ENCODE measurements around the gene HMGCL. TPM values are rescaled to one million over a fixed set of nuclear protein-coding genes. Genes with fewer than 3 reads are reported as not detected.
A peak's percentile ranks its signal among the peaks of the same experiment; 100 is the strongest.

HMGCL gene
- total and polyA plus RNA-seq, 2 of the 13 experiments (the other 11 are each of a cell fraction or from before 2014, with no cell fraction given): 21.3 to 41.4 TPM

- H3K27ac ChIP-seq (ENCODE audit: extremely low read length, insufficient read depth, low read length): no peak overlapping the region
- 59% methylated on average over 3 of the region's 3 CpGs for WGBS (ENCODE audit: low lambda C conversion rate)
Measured at GRCh38 chr1:23779826-23780371, 45.3 kb downstream of the HMGCL start.

More at GRCh38 chr1:23779826-23780371, 45.3 kb downstream of the HMGCL start:
- no peak for DNase-seq (ENCODE audit: low spot score)
- Histone ChIP-seq H4K20me1 (ENCODE audit: insufficient read depth, low read length) (no peaks in the 10 kb centered on the region; the same call in none of the 2 replicates), H3K4me1 (ENCODE audit: insufficient read depth, low read length) (peaks cover 43% of the 10 kb centered on the region), H3K79me2 (ENCODE audit: insufficient read depth, low read length) (peaks cover 50% of the 10 kb centered on the region), H3K4me2 (ENCODE audit: low read depth, low read length) (peak overlapping the region; percentile 81), H3K9me3 (ENCODE audit: low read length) (no peaks in the 10 kb centered on the region), H3K27me3 (ENCODE audit: control insufficient read depth in 1 of 2, insufficient read depth in 2 of 2, low read length in 2 of 2) (no peaks in the 10 kb centered on the region; a peak in 1 of 5 replicates), H3K4me3 (replicated peaks in 1 of 3; ENCODE audit: insufficient read depth in 1 of 3, low read depth in 2 of 3, low read length in 3 of 3) (peak overlapping the region in 2 of 3 experiments; percentile 82 to 85; a peak in 3 of 6 replicates), H3K36me3 (replicated peaks in 1 of 2; ENCODE audit: control insufficient read depth in 1 of 2, insufficient read depth in 2 of 2, low read length in 2 of 2) (peaks cover 0 to 19% of the 10 kb centered on the region in 2 experiments; a peak in 3 of 5 replicates), H3K9ac (ENCODE audit: insufficient read depth, low read depth, low read length) (peak overlapping the region; percentile 94; the same call in 1 of the 2 replicates), H2AFZ (ENCODE audit: low read length) (no peak overlapping the region)
- BruUV-seq (replicated peaks): no TSS peak
- intact Hi-C loops (cut with micrococcal nuclease; ENCODE audit: unreplicated experiment): loop anchor here (10.0 kb wide), 1 partner anchor 85 kb away; the partner anchor contains the start of gene FUCA1
- no peak for ATAC-seq
- TF ChIP-seq MAFF (IDR thresholded peaks at IDR 0.05; ENCODE audit: low read depth, low read length) (peak; percentile 97), KLF11 (CRISPR knock-in tag; IDR thresholded peaks at IDR 0.05) (no peak), CEBPZ (IDR thresholded peaks at IDR 0.05; ENCODE audit: low read length) (no peak), NFE2L2 (IDR thresholded peaks at IDR 0.05; ENCODE audit: low read length) (peak; percentile 69), MAFK (conservative IDR thresholded peaks at IDR 0.05 in 1 of 2, IDR thresholded peaks at IDR 0.05 in 1 of 2; ENCODE audit: low read length in 2 of 2) (peak; percentile 98), FOSL2 (CRISPR knock-in tag; IDR thresholded peaks at IDR 0.05) (peak; percentile 75), NFE2 (CRISPR knock-in tag; IDR thresholded peaks at IDR 0.05) (no peak), ARHGAP35 (CRISPR knock-in tag; IDR thresholded peaks at IDR 0.05; ENCODE audit: borderline replicate concordance) (no peak)
- ChIA-PET POLR2A (interaction anchor here (1.0 to 7.9 kb wide), 6 partner anchors 8 to 88 kb away, joined by 3 to 154 read pairs (median 17); partner anchors contain the start of genes GALE, HMGCL, LYPLA2 and RPL11), CTCF (ENCODE audit: low intra/inter-chr PET ratio, low total read pairs) (no interaction called here)
- FAIRE-seq: no peak
- in situ Hi-C loops (cut with HindIII; ENCODE audit: extremely low pct_ligation_motif_present, low pct_unique_long_range_greater_than_20kb): no loop called here
